ENCODE data around the gene KDM4C.

Gene KDM4C

GRCh38 chr9:7053903-7054302 is 296.1 kb downstream of the KDM4C start:
- in situ Hi-C loops (cut with HindIII; ENCODE audit: low pct_ligation_motif_present, low sequenced_read_pairs): no loop called here
- no peak for TF ChIP-seq CTCF (IDR thresholded peaks at IDR 0.05; ENCODE audit: low read depth, low read length, missing control alignments)
- H3K36me3 ChIP-seq (replicated peaks): no peaks in the 10 kb centered on the region
- H3K27ac ChIP-seq: no peak overlapping the region
- no peaks in the 10 kb centered on the region for H3K27me3 ChIP-seq (replicated peaks)
- no peak overlapping the region for H3K4me3 ChIP-seq (ENCODE audit: low read depth, low read length)
- DNase-seq: no peak

- H3K4me3 ChIP-seq (ENCODE audit: low read depth, low read length): no peak overlapping the region
- no peaks in the 10 kb centered on the region for H3K27me3 ChIP-seq (replicated peaks)
- no peak for DNase-seq
- in situ Hi-C loops (cut with HindIII; ENCODE audit: low pct_ligation_motif_present, low sequenced_read_pairs): no loop called here
- H3K36me3 ChIP-seq (replicated peaks): no peaks in the 10 kb centered on the region
- no peak overlapping the region for H3K27ac ChIP-seq
- no peak for TF ChIP-seq CTCF (IDR thresholded peaks at IDR 0.05; ENCODE audit: low read depth, low read length, missing control alignments)
Measured at GRCh38 chr9:7055171-7055903, 297.6 kb downstream of the KDM4C start.

GRCh38 chr9:7056254-7056653 is 298.5 kb downstream of the KDM4C start:
- no peak overlapping the region for H3K4me3 ChIP-seq (ENCODE audit: low read depth, low read length)

GRCh38 chr9:7058473-7058872 is 300.7 kb downstream of the KDM4C start:
- Histone ChIP-seq H3K27me3 (replicated peaks) (no peaks in the 10 kb centered on the region), H3K27ac (no peak overlapping the region), H3K36me3 (replicated peaks) (no peaks in the 10 kb centered on the region), H3K4me3 (ENCODE audit: low read depth, low read length) (no peak overlapping the region)
- no peak for TF ChIP-seq CTCF (IDR thresholded peaks at IDR 0.05; ENCODE audit: low read depth, low read length, missing control alignments)
- in situ Hi-C loops (cut with HindIII; ENCODE audit: low pct_ligation_motif_present, low sequenced_read_pairs): no loop called here
- no peak for DNase-seq

More at GRCh38 chr9:7056254-7056653, 298.5 kb downstream of the KDM4C start:
- Histone ChIP-seq H3K27me3 (replicated peaks) (no peaks in the 10 kb centered on the region), H3K27ac (no peak overlapping the region), H3K36me3 (replicated peaks) (no peaks in the 10 kb centered on the region)
- DNase-seq: no peak
- in situ Hi-C loops (cut with HindIII; ENCODE audit: low pct_ligation_motif_present, low sequenced_read_pairs): no loop called here
- no peak for TF ChIP-seq CTCF (IDR thresholded peaks at IDR 0.05; ENCODE audit: low read depth, low read length, missing control alignments)

- Histone ChIP-seq H3K36me3 (replicated peaks) (no peaks in the 10 kb centered on the region), H3K4me3 (ENCODE audit: low read depth, low read length) (no peak overlapping the region), H3K27me3 (replicated peaks) (no peaks in the 10 kb centered on the region), H3K27ac (no peak overlapping the region)
- no peak for DNase-seq
- no peak for TF ChIP-seq CTCF (IDR thresholded peaks at IDR 0.05; ENCODE audit: low read depth, low read length, missing control alignments)
- in situ Hi-C loops (cut with HindIII; ENCODE audit: low pct_ligation_motif_present, low sequenced_read_pairs): no loop called here
Measured at GRCh38 chr9:7067169-7067568, 309.4 kb downstream of the KDM4C start.

- H3K27ac ChIP-seq: no peak overlapping the region
- no peaks in the 10 kb centered on the region for H3K27me3 ChIP-seq (replicated peaks)
- in situ Hi-C loops (cut with HindIII; ENCODE audit: low pct_ligation_motif_present, low sequenced_read_pairs): no loop called here
- no peak for DNase-seq
- H3K4me3 ChIP-seq (ENCODE audit: low read depth, low read length): no peak overlapping the region
- no peak for TF ChIP-seq CTCF (IDR thresholded peaks at IDR 0.05; ENCODE audit: low read depth, low read length, missing control alignments)
- no peaks in the 10 kb centered on the region for H3K36me3 ChIP-seq (replicated peaks)
Measured at GRCh38 chr9:7071916-7072315, 314.1 kb downstream of the KDM4C start.

Data from brain microvascular endothelial cell (primary cell).